ENCODE results near the gene SPINK2.

The SPINK2 gene

GRCh38 chr4:56799824-56800756 is 21.4 kb downstream of the SPINK2 start:
- peak; percentile 68 to 86 for DNase-seq

- DNase-seq, result no peak
Observed at GRCh38 chr4:56799161-56799759, 22.2 kb downstream of the SPINK2 start.

- DNase-seq, result no peak
Observed at GRCh38 chr4:56796211-56796610, 25.3 kb downstream of the SPINK2 start.

- no peak for DNase-seq
Observed at GRCh38 chr4:56791316-56791715, 30.2 kb downstream of the SPINK2 start.

- DNase-seq, result no peak
Observed at GRCh38 chr4:56790691-56791091, 30.8 kb downstream of the SPINK2 start.

- DNase-seq, result no peak
Observed at GRCh38 chr4:56788081-56788480, 33.4 kb downstream of the SPINK2 start.

GRCh38 chr4:56787380-56787779 is 34.1 kb downstream of the SPINK2 start:
- DNase-seq, result no peak

GRCh38 chr4:56786955-56787354 is 34.5 kb downstream of the SPINK2 start:
- DNase-seq, result no peak

- DNase-seq, result no peak
Observed at GRCh38 chr4:56783986-56784385, 37.5 kb downstream of the SPINK2 start.

- DNase-seq, result no peak
Observed at GRCh38 chr4:56782019-56782418, 39.5 kb downstream of the SPINK2 start.

- no peak for DNase-seq
Observed at GRCh38 chr4:56773346-56773745, 48.2 kb downstream of the SPINK2 start.

GRCh38 chr4:56772134-56772533 is 49.4 kb downstream of the SPINK2 start:
- DNase-seq, result no peak

- DNase-seq, result peak; percentile 46 to 79
Observed at GRCh38 chr4:56768763-56769162, 52.7 kb downstream of the SPINK2 start.

- DNase-seq, result peak; percentile 22 to 67
Observed at GRCh38 chr4:56768316-56768715, 53.2 kb downstream of the SPINK2 start.

- DNase-seq, result no peak
Observed at GRCh38 chr4:56767567-56767966, 53.9 kb downstream of the SPINK2 start.

GRCh38 chr4:56764775-56765174 is 56.7 kb downstream of the SPINK2 start:
- DNase-seq, result no peak

GRCh38 chr4:56764223-56764622 is 57.3 kb downstream of the SPINK2 start:
- peak; percentile 49 to 54 for DNase-seq

- no peak for DNase-seq
Observed at GRCh38 chr4:56762484-56763250, 58.8 kb downstream of the SPINK2 start.

GRCh38 chr4:56760183-56760582 is 61.3 kb downstream of the SPINK2 start:
- DNase-seq, result no peak

Data from inflammatory macrophage treated with lipopolysaccharide for 1 hour (primary cell).